Mesenteric fat pad (tissue), 1 donor: ENCODE results near the gene PLA2G4F. TPM values are rescaled to one million over a fixed set of nuclear protein-coding genes. Genes with fewer than 3 reads are reported as not detected.

Experiments
- DNase-seq: peaks from one replicate; pipeline ENCODE4 v3.0.0-alpha.2; 2020; ENCODE audit warnings: low spot score
- long read RNA-seq: library from polyadenylated mRNA; unstranded; transcript quantifications from one replicate; pipeline ENCODE4 v2.0.0, GENCODE V29; 2020
- total RNA-seq: library from RNA; stranded (reverse); fragmentation: NEBNext Ultra II Directional; extraction: Animal tissue kit (Norgen Biotek cat#: 25700); gene quantifications from one replicate; pipeline ENCODE4 v1.2.1, GENCODE V29; 2021
- donor health status: DM: yes; HTN: yes; CAD: no.

The PLA2G4F gene
- not detected for total RNA-seq
- long read RNA-seq, result 0 reads

DNA sequence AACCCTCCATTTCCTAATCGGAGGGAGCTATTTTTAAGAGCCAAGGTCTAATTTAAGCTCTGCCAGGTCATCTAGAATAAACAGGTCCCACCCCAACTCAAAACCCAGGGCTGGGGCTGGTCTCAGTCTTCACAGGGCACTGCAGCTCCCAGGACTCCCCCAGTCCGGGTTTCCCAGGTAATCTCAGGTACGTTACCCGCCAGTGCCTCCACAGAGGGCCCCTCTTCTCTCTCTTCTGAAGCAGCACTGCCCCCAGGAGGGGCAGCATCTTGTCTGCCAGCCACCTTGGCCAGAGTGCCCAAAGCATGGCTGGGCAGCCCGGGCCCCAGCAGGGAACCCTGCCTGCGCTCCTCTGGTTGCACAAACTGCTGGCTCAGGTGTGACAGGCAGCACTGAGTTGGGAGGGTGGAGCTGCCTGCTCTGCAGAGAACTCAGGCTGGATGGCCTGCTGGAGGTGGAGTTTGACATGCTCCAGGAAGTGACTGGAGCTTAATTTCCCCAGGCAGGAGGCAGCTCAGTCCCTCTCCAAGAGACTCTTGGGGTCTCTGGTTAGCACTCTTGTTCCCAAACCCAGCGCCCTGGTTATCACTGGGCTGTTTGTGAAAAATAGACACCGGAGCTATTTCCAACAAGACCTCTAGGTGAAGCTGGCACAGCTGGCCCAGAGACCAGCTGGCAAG, at the start of gene PLA2G4F:
Gene PLA2G4F, minus strand, starts transcription at position 394 of the 680 bp plus-strand sequence. Its CDS starts 87 bp downstream, at position 307.
- peak; percentile 88 for DNase-seq

DNA sequence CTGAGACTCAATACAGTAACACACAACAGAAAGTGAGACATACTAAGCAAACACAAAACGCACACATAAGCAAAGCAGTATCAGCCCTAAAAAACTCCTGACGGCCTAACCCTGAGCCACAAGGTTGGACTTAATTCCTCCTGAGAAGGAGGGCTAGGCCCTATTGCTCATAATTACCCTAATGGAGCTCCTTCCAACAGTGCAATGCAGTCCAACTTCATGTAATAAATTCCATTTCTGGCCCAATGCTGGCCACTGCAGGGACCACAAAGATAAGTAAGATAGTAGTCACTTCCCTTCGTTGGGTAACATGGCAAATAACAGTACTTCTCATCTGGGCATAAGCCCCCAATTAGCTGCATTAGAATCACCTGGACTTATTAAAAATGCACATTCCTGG, 47.5 kb upstream of the PLA2G4F start:
- DNase-seq, result no peak

DNA sequence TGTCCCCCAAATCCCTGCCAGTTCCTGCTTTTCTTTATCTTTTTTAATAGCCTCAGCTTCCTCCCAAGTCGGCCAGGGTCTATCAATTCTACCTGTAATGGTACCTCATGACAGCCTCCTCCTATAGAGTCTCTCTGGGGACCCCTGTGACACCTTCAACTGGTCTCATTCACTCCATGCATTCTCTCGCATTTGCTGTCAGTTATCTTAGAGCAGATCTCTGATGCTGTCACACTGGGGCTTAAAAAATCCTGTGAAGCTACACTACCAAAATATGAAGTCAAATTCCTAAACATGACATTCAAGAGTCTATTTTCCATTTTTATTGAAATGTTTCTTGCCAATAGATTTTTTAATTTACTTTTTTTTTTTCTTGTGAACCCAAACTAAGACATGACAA, 46.2 kb upstream of the PLA2G4F start:
- no peak for DNase-seq

- no peak for DNase-seq
These were observed 45.4 kb upstream of the PLA2G4F start for GRCh38 chr15:42201801-42202200.

- DNase-seq, result no peak
These were observed 42.7 kb upstream of the PLA2G4F start for GRCh38 chr15:42199126-42199525.

DNA sequence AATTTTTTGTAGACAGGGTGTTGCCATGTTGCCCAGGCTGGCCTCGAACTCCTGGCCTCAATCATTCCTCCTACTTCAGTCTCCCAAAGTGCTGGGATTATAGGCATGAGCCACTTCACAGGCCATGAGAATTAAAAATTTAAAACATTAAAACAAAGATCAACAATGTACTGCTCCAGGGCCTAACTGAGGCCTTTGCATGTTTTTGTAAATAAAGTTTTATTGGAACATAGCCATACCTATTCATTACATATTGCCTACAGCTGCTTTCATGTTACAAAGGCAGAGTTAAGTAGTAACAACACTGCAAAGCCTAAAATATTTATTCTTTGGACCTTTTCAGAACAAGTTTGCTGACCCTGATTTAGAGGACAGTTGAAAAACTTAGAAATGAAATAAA, 42.1 kb upstream of the PLA2G4F start:
- no peak for DNase-seq

DNA sequence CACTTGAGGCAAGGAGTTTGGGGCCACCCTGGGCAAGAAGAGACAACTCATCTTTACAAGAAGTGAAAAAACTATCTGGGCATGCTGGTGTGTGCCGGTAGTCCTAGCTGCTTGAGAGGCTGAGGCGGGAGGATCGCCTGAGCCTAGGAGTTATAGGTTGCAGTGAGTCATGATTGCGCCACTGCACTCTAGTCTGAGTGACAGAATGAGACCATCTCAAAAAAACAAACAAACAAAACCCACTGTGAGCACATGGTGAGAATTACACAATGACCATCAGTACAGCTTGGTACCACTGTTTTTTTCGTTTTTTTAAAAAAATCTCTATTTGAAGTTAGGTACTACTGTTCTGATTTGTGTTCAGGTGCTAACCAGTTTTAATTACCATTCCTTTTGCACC, 38.1 kb upstream of the PLA2G4F start:
- no peak for DNase-seq

- DNase-seq, result no peak
These were observed 36.9 kb upstream of the PLA2G4F start for GRCh38 chr15:42193383-42193782.

- no peak for DNase-seq
These were observed 35.3 kb upstream of the PLA2G4F start for GRCh38 chr15:42191610-42192346.

- no peak for DNase-seq
These were observed 33.9 kb upstream of the PLA2G4F start for GRCh38 chr15:42190370-42190769.

- no peak for DNase-seq
These were observed 29.4 kb upstream of the PLA2G4F start for GRCh38 chr15:42185801-42186200.

GRCh38 chr15:42184736-42185135, 28.3 kb upstream of the PLA2G4F start:
- DNase-seq, result no peak

GRCh38 chr15:42184296-42184695, 27.9 kb upstream of the PLA2G4F start:
- DNase-seq, result no peak

DNA sequence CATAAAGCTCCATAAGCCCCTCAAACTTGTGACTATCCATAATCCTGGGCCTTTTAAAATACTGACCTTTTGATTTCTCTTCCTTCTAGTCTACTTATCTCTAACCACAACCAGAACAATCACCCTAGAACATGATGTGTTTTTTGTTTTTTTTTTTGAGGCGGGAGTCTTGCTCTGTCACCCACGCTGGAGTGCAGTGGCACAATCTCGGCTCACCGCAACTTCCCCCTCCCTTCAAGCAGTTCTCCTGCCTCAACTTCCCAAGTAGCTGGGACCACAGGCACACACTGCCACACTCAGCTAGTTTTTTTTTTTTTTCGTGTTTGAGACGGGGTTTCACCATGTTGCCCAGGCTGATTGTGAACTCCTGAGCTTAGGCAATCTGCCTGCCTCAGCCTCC, 26.5 kb upstream of the PLA2G4F start:
- no peak for DNase-seq

DNA sequence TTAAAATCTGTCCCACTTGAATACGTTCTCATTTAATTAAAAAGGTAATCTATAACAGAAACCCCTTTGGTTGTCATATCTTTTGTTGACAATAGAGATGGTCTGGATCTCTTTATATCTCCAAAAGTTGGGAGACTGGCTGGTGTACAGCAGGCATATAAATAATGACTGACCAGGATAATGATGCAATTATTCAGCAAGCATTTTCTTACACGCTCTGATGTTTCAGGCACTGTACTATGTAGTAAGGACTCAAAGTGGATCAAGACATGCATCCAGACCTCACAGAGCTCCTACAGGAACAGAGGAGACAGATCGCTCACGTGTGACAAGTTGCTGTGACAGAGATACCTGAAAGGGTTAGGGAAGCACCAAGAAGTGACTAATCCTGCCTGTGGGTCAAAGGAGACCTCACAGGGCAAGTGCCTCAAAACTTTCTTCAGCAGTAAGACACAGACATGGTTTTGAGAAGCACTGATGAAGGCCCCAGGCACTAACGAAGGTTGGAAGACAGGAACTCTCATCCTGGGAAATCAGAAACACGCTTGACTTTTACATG, 26.0 kb upstream of the PLA2G4F start:
- no peak for DNase-seq

DNA sequence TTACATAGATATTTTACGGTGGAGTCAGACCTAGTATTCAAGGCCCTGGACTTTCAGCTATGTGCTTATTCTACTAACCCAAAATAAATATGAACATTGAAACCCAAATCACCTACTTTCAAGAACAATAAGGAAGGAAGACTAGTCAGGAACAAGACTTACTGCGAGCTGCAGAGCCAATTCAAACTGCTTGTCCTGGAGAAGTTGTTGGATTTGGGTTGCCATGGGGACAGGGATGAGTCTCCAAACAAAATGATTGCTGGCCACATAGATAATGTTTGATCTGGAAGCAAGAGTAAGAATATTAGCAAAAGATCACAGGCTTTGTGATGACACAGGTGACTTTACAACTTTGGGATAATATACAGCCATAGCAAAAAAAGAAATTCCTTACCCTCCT, 21.6 kb upstream of the PLA2G4F start:
- no peak for DNase-seq

DNA sequence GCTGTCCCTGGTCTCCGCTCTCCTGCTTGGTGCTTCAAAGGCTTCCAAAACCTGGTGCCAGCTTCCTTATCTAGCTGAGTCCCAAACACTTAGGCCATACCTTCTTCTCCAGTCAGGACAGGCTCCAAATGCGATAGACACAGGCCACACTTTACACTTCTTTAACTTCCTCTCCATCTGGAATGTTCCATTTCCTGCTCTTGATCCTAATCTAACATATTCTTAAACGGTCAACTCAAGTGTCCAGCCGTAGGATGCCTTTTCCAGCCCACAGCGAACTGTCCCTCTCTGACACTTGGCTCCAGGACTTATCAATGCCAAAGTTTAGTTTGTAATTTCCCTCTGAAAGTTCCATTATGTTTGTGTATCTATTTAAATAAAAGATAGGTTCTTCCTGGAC, 19.2 kb upstream of the PLA2G4F start:
- no peak for DNase-seq

DNA sequence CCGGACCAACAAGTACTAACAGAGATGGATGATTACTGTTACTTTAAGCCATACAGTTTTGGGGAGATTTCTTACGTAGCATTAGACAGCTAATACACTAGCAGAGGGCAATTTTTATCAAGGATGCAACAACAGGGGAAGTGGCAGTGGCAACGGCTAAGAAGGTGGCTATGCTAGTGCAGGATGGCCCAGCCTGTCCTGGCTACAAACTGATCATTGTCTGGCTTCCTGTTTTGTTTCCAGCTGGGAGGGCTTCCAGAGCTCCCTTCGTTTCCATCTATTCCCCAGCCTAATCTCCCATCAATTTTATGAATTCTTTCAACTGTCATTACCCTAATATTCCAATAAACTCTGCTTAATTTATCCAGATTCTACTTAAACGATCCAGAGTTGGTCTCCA, 16.0 kb upstream of the PLA2G4F start:
- DNase-seq, result no peak

GRCh38 chr15:42171795-42172194, 15.4 kb upstream of the PLA2G4F start:
- no peak for DNase-seq

DNA sequence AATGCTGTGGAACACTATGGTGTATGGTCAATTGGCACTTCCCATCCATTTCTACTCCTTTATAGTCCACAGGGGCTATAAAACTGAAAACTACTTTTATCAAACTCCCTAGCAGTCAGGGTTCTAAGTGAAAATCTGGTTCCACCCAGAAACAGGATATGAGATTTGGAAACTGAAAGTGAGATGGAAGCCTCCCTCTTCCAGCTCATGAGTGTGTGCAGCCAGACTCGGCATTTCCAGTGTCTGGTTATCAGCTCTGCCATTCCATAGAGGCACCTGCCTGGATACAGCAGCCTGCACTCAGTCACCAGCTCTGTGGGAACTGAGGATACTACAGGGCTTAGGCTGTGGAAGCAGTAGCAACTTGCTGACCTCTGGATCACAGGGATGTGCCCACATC, 14.7 kb upstream of the PLA2G4F start:
- no peak for DNase-seq

DNA sequence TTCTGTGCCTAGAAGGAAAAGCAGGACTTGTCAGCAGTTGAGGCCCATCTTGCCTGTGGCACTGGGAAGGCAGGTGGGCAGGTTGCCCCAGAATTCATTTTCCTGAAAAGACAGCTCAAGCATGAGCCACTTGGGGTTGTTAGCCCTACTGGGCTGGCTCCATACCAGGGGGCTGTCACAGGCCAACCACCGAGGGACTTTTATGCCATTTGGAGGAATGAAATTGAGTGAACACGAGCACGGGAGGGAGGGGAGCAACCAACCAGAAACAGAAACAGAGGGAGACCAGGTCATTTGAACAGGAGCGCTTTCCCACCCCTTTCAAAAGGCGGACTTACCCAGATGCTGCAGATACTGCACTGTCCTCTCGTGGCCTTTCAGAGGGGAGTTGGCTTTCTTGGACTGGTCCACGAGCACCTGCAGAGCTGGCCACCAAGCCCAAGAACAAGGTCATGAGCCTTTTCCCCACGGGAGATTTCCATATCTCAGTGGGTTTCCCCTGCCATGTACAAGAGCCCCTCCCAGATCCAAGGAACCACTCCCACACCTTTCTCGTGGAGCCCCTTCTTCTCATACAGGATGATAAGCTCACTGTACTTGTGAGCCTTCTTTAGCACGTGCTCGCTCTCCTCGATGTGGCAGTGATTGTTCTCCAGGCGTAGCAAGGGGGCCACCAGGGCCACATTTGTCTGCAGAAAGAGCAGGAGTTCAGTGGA, 9.9 kb upstream of the PLA2G4F start:
- peak; percentile 67 for DNase-seq

DNA sequence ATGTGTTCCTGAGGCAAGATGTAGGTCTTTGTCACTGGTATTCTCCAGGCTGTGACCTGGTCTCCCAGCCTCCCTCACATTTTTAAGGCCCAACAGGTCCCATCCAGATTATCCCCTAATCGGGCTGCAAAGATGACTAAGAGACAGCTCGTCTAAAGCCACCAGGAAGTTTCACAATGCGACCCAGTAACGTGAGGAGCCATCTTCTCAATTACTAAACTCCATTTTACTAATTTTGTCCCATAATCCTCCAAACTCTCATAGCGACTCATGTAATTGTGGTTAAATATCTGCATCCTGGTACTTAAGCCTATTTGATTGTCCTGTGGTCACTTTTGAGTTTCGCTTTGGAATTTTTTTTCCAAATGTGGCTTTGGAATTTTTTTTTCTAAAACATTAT, 8.7 kb upstream of the PLA2G4F start:
- no peak for DNase-seq
